SK-N-SH (cell line): ENCODE data around the gene FDXR.

Experiments
- CHD2 ChIP-seq: fragments of 150-350 bp; IDR thresholded peaks from 2 replicates; pipeline ENCODE4 v1.6.1; 2018; ENCODE audit warnings: low read length; ENCODE audit not compliant: partially characterized antibody
- FOXJ3 ChIP-seq: sonication (generic); formaldehyde crosslinking; IDR thresholded peaks from 2 replicates; pipeline ENCODE4 v1.5.1; 2020; ENCODE audit warnings: mild to moderate bottlenecking, missing genetic modification reagents
- GATA2 ChIP-seq: sonication (generic); formaldehyde crosslinking; IDR thresholded peaks from 2 replicates; pipeline ENCODE4 v1.5.0; 2020; ENCODE audit warnings: mild to moderate bottlenecking, missing genetic modification reagents
- NRF1 ChIP-seq: IDR thresholded peaks from 2 replicates; pipeline ENCODE4 v1.6.1; 2012; ENCODE audit warnings: low read depth, mild to moderate bottlenecking, low read length
- POLR2AphosphoS5 ChIP-seq: IDR thresholded peaks from 2 replicates; pipeline ENCODE4 v1.6.1; 2012; ENCODE audit warnings: low read depth, low read length
- RCOR1 ChIP-seq: fragments of 150-350 bp; IDR thresholded peaks from 2 replicates; pipeline ENCODE4 v1.6.1; 2017; ENCODE audit warnings: antibody characterized with exemption, low read length
- TAF1 ChIP-seq: IDR thresholded peaks from 2 replicates; pipeline ENCODE4 v1.6.1; 2012; ENCODE audit warnings: low read depth, mild to moderate bottlenecking, low read length, moderate library complexity, borderline replicate concordance
- TF ChIP-seq, protein P1 (sequence below): fragments of 200-600 bp; sonication (generic); IDR thresholded peaks from 2 replicates; pipeline ENCODE4 v1.6.1; 2017; ENCODE audit warnings: antibody characterized with exemption, mild to moderate bottlenecking, moderate library complexity

DNA sequence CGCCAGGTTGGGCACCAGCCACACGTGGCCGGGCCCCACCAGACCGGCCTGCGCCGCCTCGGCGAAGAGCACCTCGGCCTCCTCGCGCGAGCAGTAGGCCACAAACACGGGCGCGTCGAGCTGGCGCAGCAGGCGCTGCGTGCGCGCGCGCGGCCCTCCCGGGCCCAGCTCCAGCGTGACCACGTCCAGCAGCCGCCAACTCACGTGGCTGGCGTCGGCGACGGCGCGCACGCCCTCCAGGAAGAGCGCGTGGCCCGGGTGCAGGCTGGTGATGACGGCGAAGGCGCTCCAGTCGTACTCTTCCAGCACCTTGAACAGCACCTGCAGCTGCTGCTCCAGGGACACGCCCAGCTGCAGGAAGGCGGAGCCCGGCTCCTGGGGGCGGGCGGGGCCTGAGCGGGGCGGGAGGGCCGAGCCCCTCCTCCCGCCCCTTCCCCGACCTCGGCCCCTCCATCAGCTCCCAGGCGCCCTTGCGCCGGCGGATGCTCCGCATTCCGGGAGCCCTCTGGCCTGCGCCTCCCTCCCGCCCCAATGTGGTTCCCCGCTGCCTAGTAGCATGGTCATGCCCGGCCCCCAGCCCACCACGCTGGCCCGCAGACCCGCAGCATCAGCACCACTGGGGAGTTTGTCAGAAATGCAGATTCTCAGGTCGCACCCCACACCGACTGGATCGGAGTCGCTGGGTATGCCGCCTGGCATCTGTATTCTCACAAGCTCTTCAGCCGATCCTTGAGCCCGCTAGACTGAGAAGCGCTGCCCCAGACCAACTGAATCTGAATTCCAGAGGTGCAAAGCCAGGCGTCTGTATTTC lies 20.4 kb downstream of the FDXR start:
- TF ChIP-seq, protein P1, sequence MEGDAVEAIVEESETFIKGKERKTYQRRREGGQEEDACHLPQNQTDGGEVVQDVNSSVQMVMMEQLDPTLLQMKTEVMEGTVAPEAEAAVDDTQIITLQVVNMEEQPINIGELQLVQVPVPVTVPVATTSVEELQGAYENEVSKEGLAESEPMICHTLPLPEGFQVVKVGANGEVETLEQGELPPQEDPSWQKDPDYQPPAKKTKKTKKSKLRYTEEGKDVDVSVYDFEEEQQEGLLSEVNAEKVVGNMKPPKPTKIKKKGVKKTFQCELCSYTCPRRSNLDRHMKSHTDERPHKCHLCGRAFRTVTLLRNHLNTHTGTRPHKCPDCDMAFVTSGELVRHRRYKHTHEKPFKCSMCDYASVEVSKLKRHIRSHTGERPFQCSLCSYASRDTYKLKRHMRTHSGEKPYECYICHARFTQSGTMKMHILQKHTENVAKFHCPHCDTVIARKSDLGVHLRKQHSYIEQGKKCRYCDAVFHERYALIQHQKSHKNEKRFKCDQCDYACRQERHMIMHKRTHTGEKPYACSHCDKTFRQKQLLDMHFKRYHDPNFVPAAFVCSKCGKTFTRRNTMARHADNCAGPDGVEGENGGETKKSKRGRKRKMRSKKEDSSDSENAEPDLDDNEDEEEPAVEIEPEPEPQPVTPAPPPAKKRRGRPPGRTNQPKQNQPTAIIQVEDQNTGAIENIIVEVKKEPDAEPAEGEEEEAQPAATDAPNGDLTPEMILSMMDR = no peak
- TF ChIP-seq NRF1 = no peak
- no peak for TF ChIP-seq POLR2AphosphoS5
- TF ChIP-seq RCOR1 = no peak
- no peak for TF ChIP-seq TAF1
- TF ChIP-seq FOXJ3 (CRISPR knock-in tag) = no peak
- no peak for TF ChIP-seq CHD2
- TF ChIP-seq GATA2 = no peak
